Body of pancreas (tissue), 4 donors: ENCODE measurements around the gene ADCY9.

Experiments
- CTCF ChIP-seq, 7 experiments: fragments of 450-650 bp in 4 of 7; fragments of 200-600 bp in 3 of 7; sonication (generic) in 3 of 7; IDR thresholded peaks; one replicate each; pipeline ENCODE4 v1.5.1; 2016 to 2019; ENCODE audit warnings: antibody characterized with exemption in 7 of 7
- POLR2A ChIP-seq, 3 donors: fragments of 450-650 bp; IDR thresholded peaks; one replicate each; pipeline ENCODE4 v1.6.1; 2016; ENCODE audit warnings: antibody characterized with exemption in 3 of 3, mild to moderate bottlenecking in 2 of 3

GRCh38 chr16:4033951-4034350 lies 82.3 kb downstream of the ADCY9 start:
- no peak for TF ChIP-seq CTCF (IDR thresholded peaks at IDR 0.05)
- TF ChIP-seq POLR2A (IDR thresholded peaks at IDR 0.05) = no peak
